ENCODE results near the gene SMAD2.

GRCh38 chr18:47831351-47831750 is 99.1 kb downstream of the SMAD2 start:
- TF ChIP-seq CTCF (IDR thresholded peaks at IDR 0.05; ENCODE audit: insufficient read depth, low read depth, low read length), result no peak
- TF ChIP-seq EZH2 (IDR thresholded peaks at IDR 0.05; ENCODE audit: insufficient read depth, low read length), result no peak

Data from astrocyte (in vitro differentiated cells and primary cell).